A673 (cell line): ENCODE data around the gene UGGT2. TPM values are rescaled to one million over a fixed set of nuclear protein-coding genes. Genes with fewer than 3 reads are reported as not detected.
"Not testable (repeated sequence)": the region's sequence is repeated elsewhere in the genome, so short reads cannot be mapped to it uniquely, and the experiment has no call there.

Experiments used
- BruUV-seq: library from RNA; stranded (reverse); fragments of 400-500 nt; replicated peaks from 2 replicates; lab custom pipeline; 2021; lab: Mats Ljungman, UMichigan
- CTCF ChIA-PET: fragments of 300-600 bp; sonication (Branson Sonifier 250); formaldehyde crosslinking; loops from one replicate; lab custom pipeline; 2022; ENCODE audit warnings: antibody characterized with exemption; lab: Charles Lee
- POLR2A ChIA-PET: fragments of 300-600 bp; sonication (Branson Sonifier 250); formaldehyde crosslinking; loops from one replicate; lab custom pipeline; 2022; ENCODE audit warnings: antibody characterized with exemption; ENCODE audit not compliant: low non-redundant PET; lab: Charles Lee
- DNase-seq: peaks from one replicate; pipeline ENCODE4 v3.0.0-alpha.2; 2015; ENCODE audit warnings: low spot score
- H3K27ac ChIP-seq: fragments of 200-600 bp; sonication (generic); 2 replicates; pipeline ENCODE4 v1.5.1; 2016; ENCODE audit warnings: mixed run types, low read depth, mild to moderate bottlenecking, mixed read lengths, antibody characterized with exemption, low read length; ENCODE audit not compliant: poor library complexity, severe bottlenecking
- H3K27me3 ChIP-seq: fragments of 200-600 bp; sonication (generic); replicated peaks from 2 replicates; pipeline ENCODE4 v1.6.1; 2017; ENCODE audit warnings: mixed run types, low read depth, mild to moderate bottlenecking, mixed read lengths, antibody characterized with exemption, low read length; ENCODE audit not compliant: insufficient read depth, poor library complexity
- H3K36me3 ChIP-seq: fragments of 200-600 bp; sonication (generic); 2 replicates; pipeline ENCODE4 v1.6.1; 2016; ENCODE audit warnings: mixed run types, mild to moderate bottlenecking, mixed read lengths, antibody characterized with exemption, low read length; ENCODE audit not compliant: insufficient read depth, poor library complexity, severe bottlenecking
- H3K4me1 ChIP-seq: fragments of 200-600 bp; sonication (generic); 2 replicates; pipeline ENCODE4 v1.6.1; 2017; ENCODE audit warnings: mixed run types, mild to moderate bottlenecking, mixed read lengths, antibody characterized with exemption, low read length; ENCODE audit not compliant: insufficient read depth, poor library complexity, severe bottlenecking
- H3K4me3 ChIP-seq: fragments of 200-600 bp; sonication (generic); 2 replicates; pipeline ENCODE4 v1.5.1; 2016; ENCODE audit warnings: low read depth, mixed run types, mild to moderate bottlenecking, mixed read lengths, low read length; ENCODE audit not compliant: poor library complexity, severe bottlenecking
- H3K9me3 ChIP-seq: fragments of 200-600 bp; sonication (generic); 2 replicates; pipeline ENCODE4 v1.6.1; 2016; ENCODE audit warnings: mixed run types, low read depth, mild to moderate bottlenecking, mixed read lengths, antibody characterized with exemption, low read length; ENCODE audit not compliant: poor library complexity, severe bottlenecking
- EZH2 ChIP-seq: fragments of 200-600 bp; sonication (generic); IDR thresholded peaks from 2 replicates; pipeline ENCODE4 v1.6.1; 2017; ENCODE audit warnings: borderline replicate concordance, low read depth, mild to moderate bottlenecking, mixed read lengths, antibody characterized with exemption, low read length; ENCODE audit not compliant: poor library complexity, severe bottlenecking
- intact Hi-C: fragments of 100-400 bp; cut with micrococcal nuclease; formaldehyde crosslinking; loops from one replicate; pipeline ENCODE4 v1.10.0; 2022; ENCODE audit not compliant: unreplicated experiment
- total RNA-seq: library from RNA; stranded (reverse); gene quantifications from 2 replicates; pipeline ENCODE4 v1.2.3, GENCODE V29; 2021
- TF ChIP-seq, protein P1 (sequence below): fragments of 300-800, 200-600 bp; sonication (generic); conservative IDR thresholded peaks from 2 replicates; pipeline ENCODE4 v1.5.1; 2017; ENCODE audit warnings: low read depth, mild to moderate bottlenecking, antibody characterized with exemption, low read length, moderate library complexity, mixed read lengths

Gene UGGT2
- total RNA-seq, 1 experiment from 2014 or later: 10.1 TPM

GRCh38 chr13:96000069-96000468 lies 53.1 kb downstream of the UGGT2 start:
- Histone ChIP-seq H3K9me3 (no peaks in the 10 kb centered on the region), H3K27ac (no peak overlapping the region), H3K4me3 (no peak overlapping the region), H3K36me3 (no peaks in the 10 kb centered on the region), H3K27me3 (no peaks in the 10 kb centered on the region), H3K4me1 (no peaks in the 10 kb centered on the region)
- DNase-seq: no peak
- CTCF ChIA-PET: no interaction called here
- intact Hi-C loops: no loop called here
- BruUV-seq: no TSS peak
- TF ChIP-seq, protein P1, sequence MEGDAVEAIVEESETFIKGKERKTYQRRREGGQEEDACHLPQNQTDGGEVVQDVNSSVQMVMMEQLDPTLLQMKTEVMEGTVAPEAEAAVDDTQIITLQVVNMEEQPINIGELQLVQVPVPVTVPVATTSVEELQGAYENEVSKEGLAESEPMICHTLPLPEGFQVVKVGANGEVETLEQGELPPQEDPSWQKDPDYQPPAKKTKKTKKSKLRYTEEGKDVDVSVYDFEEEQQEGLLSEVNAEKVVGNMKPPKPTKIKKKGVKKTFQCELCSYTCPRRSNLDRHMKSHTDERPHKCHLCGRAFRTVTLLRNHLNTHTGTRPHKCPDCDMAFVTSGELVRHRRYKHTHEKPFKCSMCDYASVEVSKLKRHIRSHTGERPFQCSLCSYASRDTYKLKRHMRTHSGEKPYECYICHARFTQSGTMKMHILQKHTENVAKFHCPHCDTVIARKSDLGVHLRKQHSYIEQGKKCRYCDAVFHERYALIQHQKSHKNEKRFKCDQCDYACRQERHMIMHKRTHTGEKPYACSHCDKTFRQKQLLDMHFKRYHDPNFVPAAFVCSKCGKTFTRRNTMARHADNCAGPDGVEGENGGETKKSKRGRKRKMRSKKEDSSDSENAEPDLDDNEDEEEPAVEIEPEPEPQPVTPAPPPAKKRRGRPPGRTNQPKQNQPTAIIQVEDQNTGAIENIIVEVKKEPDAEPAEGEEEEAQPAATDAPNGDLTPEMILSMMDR: no peak
- TF ChIP-seq EZH2: no peak
- POLR2A ChIA-PET: no interaction called here

DNA sequence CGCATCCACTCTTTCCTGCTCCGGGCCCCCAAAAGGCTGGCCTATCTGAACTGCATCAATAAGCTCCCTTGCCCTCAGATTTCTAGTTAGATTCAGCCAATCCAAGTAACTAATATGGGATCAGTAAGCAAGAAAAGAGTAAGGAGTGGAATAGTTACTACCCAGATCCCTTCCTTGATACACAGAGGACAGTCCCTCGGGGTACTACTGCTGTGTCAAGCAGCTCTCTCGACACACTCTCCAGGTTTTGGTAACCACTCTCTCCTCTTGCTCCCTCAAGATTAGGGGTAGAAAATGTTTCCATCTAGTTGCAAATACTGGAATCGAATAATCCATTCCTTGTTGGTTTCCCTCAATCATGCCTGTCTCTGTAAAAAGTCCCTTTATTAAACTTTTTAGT lies 65.4 kb downstream of the UGGT2 start:
- no peak for DNase-seq
- BruUV-seq: no TSS peak
- intact Hi-C loops: no loop called here
- Histone ChIP-seq H3K27ac (no peak overlapping the region), H3K4me1 (no peaks in the 10 kb centered on the region), H3K9me3 (no peaks in the 10 kb centered on the region), H3K4me3 (no peak overlapping the region), H3K27me3 (no peaks in the 10 kb centered on the region), H3K36me3 (no peaks in the 10 kb centered on the region)
- ChIA-PET CTCF (no interaction called here), POLR2A (no interaction called here)
- TF ChIP-seq, protein P1: no peak
- no peak for TF ChIP-seq EZH2

- TF ChIP-seq EZH2: no peak
- TF ChIP-seq, protein P1: no peak
- H3K36me3 ChIP-seq: no peaks in the 10 kb centered on the region
- no peak overlapping the region for H3K4me3 ChIP-seq
- H3K27ac ChIP-seq: no peak overlapping the region
- POLR2A ChIA-PET: no interaction called here
- H3K9me3 ChIP-seq: no peaks in the 10 kb centered on the region
- intact Hi-C loops: no loop called here
- no TSS peak for BruUV-seq
- no peaks in the 10 kb centered on the region for H3K27me3 ChIP-seq
- CTCF ChIA-PET: no interaction called here
- H3K4me1 ChIP-seq: no peaks in the 10 kb centered on the region
- no peak for DNase-seq
Observed at GRCh38 chr13:95982144-95982543, 71.1 kb downstream of the UGGT2 start.

DNA sequence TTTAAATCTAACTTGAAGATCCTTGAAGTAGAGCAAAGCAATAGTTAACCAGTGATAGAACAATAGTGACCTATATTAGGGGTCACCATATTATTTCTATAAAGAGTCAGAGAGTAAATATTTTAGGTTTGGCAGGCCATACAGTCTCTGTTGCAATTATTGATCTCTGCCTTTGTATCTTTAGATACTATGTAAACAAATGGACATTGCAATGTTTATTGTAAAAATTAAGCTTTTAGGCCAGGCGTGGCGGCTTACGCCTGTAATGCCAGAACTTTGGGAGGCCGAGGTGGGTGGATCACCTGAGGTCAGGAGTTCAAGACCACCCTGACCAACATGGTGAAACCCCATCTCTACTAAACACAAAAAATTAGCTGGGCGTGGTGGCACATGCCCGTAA lies 80.5 kb downstream of the UGGT2 start:
- H3K9me3 ChIP-seq, H3K36me3 ChIP-seq, DNase-seq, BruUV-seq, H3K27me3 ChIP-seq, intact Hi-C loops, H3K27ac ChIP-seq, H3K4me3 ChIP-seq, H3K4me1 ChIP-seq, CTCF ChIA-PET: not testable (repeated sequence)
- POLR2A ChIA-PET: interaction anchor here (0.6 kb wide), 1 partner anchor 179 kb away, joined by 16 read pairs; no protein-coding TSS in a partner anchor
